WTC11 (cell line): ENCODE data around the gene SNX30. TPM values are rescaled to one million over a fixed set of nuclear protein-coding genes. Genes with fewer than 3 reads are reported as not detected.

Source experiments
- ATAC-seq: fragments of 200-7000 bp; cut with Tn5 transposase; 2 replicates; pipeline ENCODE4 v1.10.0; 2021; ENCODE audit warnings: mild to moderate bottlenecking, moderate library complexity
- CTCF ChIA-PET: fragments of 300-600 bp; sonication (Branson Sonifier 250); formaldehyde crosslinking; loops from one replicate; lab custom pipeline; 2021; ENCODE audit warnings: antibody characterized with exemption; lab: Charles Lee
- POLR2A ChIA-PET: fragments of 350-600 bp; sonication (Branson Sonifier 250); formaldehyde crosslinking; loops from one replicate; lab custom pipeline; 2021; ENCODE audit warnings: antibody characterized with exemption; lab: Charles Lee
- DNase-seq: peaks from one replicate; pipeline ENCODE4 v3.0.0; 2021; ENCODE audit warnings: low spot score
- H3K27ac Mint-ChIP-seq: 2 replicates; pipeline ENCODE4 v1.8.0; 2021; ENCODE audit warnings: mixed read lengths
- H3K27me3 Mint-ChIP-seq: 2 replicates; pipeline ENCODE4 v1.8.0; 2021; ENCODE audit warnings: low read depth, mild to moderate bottlenecking, moderate library complexity, mixed read lengths
- H3K36me3 Mint-ChIP-seq: 2 replicates; pipeline ENCODE4 v1.8.0; 2021; ENCODE audit warnings: mixed read lengths
- H3K4me1 Mint-ChIP-seq: 2 replicates; pipeline ENCODE4 v1.8.0; 2022; ENCODE audit warnings: mixed read lengths
- H3K4me3 Mint-ChIP-seq: 2 replicates; pipeline ENCODE4 v1.8.0; 2021; ENCODE audit warnings: mild to moderate bottlenecking, moderate library complexity, mixed read lengths
- H3K9me3 Mint-ChIP-seq: 2 replicates; pipeline ENCODE4 v1.8.0; 2021; ENCODE audit warnings: mixed read lengths
- ATF1 ChIP-seq: sonication (generic); formaldehyde crosslinking; IDR thresholded peaks from 2 replicates; pipeline ENCODE4 v1.8.1; 2023; ENCODE audit warnings: mild to moderate bottlenecking, moderate library complexity, missing genetic modification reagents
- ATF3 ChIP-seq: sonication (generic); formaldehyde crosslinking; conservative IDR thresholded peaks from 2 replicates; pipeline ENCODE4 v1.8.1; 2022; ENCODE audit warnings: mild to moderate bottlenecking, missing genetic modification reagents
- ELF4 ChIP-seq: sonication (generic); formaldehyde crosslinking; IDR thresholded peaks from 2 replicates; pipeline ENCODE4 v1.8.1; 2022; ENCODE audit warnings: low read depth, mild to moderate bottlenecking, moderate library complexity, missing genetic modification reagents
- ESRRA ChIP-seq: sonication (generic); formaldehyde crosslinking; IDR thresholded peaks from 2 replicates; pipeline ENCODE4 v1.8.1; 2022; ENCODE audit warnings: mild to moderate bottlenecking, missing genetic modification reagents, borderline replicate concordance
- FOXK1 ChIP-seq: sonication (generic); formaldehyde crosslinking; IDR thresholded peaks from 2 replicates; pipeline ENCODE4 v1.8.0; 2022; ENCODE audit warnings: mild to moderate bottlenecking, moderate library complexity, missing genetic modification reagents
- GTF2I ChIP-seq: fragments of 250-450 bp; sonication (Bioruptor Pico); conservative IDR thresholded peaks from 2 replicates; pipeline ENCODE4 v1.4.0; 2021; ENCODE audit warnings: mild to moderate bottlenecking
- IRF2 ChIP-seq: sonication (generic); formaldehyde crosslinking; IDR thresholded peaks from 2 replicates; pipeline ENCODE4 v1.8.0; 2022; ENCODE audit warnings: low read depth, missing genetic modification reagents, borderline replicate concordance
- JAZF1 ChIP-seq: fragments of 250-450 bp; sonication (Bioruptor Pico); IDR thresholded peaks from 2 replicates; pipeline ENCODE4 v1.9.0; 2021; ENCODE audit warnings: moderate library complexity, mild to moderate bottlenecking, inconsistent platforms
- KAT7 ChIP-seq: sonication (generic); formaldehyde crosslinking; IDR thresholded peaks from 2 replicates; pipeline ENCODE4 v1.8.1; 2023; ENCODE audit warnings: missing genetic modification reagents, mild to moderate bottlenecking, borderline replicate concordance
- MLX ChIP-seq: sonication (generic); formaldehyde crosslinking; IDR thresholded peaks from 2 replicates; pipeline ENCODE4 v1.8.1; 2023; ENCODE audit warnings: mild to moderate bottlenecking, missing genetic modification reagents, moderate library complexity
- NR2C2 ChIP-seq: sonication (generic); formaldehyde crosslinking; IDR thresholded peaks from 2 replicates; pipeline ENCODE4 v1.8.0; 2022; ENCODE audit warnings: mild to moderate bottlenecking, missing genetic modification reagents
- PRRX2 ChIP-seq: fragments of 250-450 bp; sonication (Bioruptor Pico); IDR thresholded peaks from 2 replicates; pipeline ENCODE4 v1.8.0; 2021; ENCODE audit warnings: mild to moderate bottlenecking
- RELA ChIP-seq: sonication (generic); formaldehyde crosslinking; IDR thresholded peaks from 2 replicates; pipeline ENCODE4 v1.8.1; 2022; ENCODE audit warnings: missing genetic modification reagents, mild to moderate bottlenecking, borderline replicate concordance
- SOX15 ChIP-seq: fragments of 250-450 bp; sonication (Bioruptor Pico); IDR thresholded peaks from 2 replicates; pipeline ENCODE4 v1.9.0; 2021; ENCODE audit warnings: mild to moderate bottlenecking
- STAT6 ChIP-seq: sonication (generic); formaldehyde crosslinking; conservative IDR thresholded peaks from 2 replicates; pipeline ENCODE4 v1.8.1; 2023; ENCODE audit warnings: mild to moderate bottlenecking, low read depth, missing genetic modification reagents, moderate library complexity
- TCF7 ChIP-seq: sonication (generic); formaldehyde crosslinking; IDR thresholded peaks from 2 replicates; pipeline ENCODE4 v1.8.0; 2022; ENCODE audit warnings: mild to moderate bottlenecking, low read depth, missing genetic modification reagents, moderate library complexity
- ZNF219 ChIP-seq: sonication (generic); formaldehyde crosslinking; IDR thresholded peaks from 2 replicates; pipeline ENCODE4 v1.8.0; 2023; ENCODE audit warnings: missing genetic modification reagents, mild to moderate bottlenecking, borderline replicate concordance
- ZNF263 ChIP-seq: sonication (generic); formaldehyde crosslinking; IDR thresholded peaks from 2 replicates; pipeline ENCODE4 v1.8.1; 2022; ENCODE audit warnings: low read depth, mild to moderate bottlenecking, moderate library complexity, missing genetic modification reagents
- ZNF317 ChIP-seq: sonication (generic); formaldehyde crosslinking; IDR thresholded peaks from 2 replicates; pipeline ENCODE4 v1.8.1; 2023; ENCODE audit warnings: low read depth, mild to moderate bottlenecking, moderate library complexity, missing genetic modification reagents, borderline replicate concordance
- ZNF396 ChIP-seq: fragments of 250-450 bp; sonication (Bioruptor Pico); IDR thresholded peaks from 2 replicates; pipeline ENCODE4 v1.8.0; 2021; ENCODE audit warnings: mild to moderate bottlenecking, moderate library complexity, borderline replicate concordance
- ZNF671 ChIP-seq: fragments of 250-450 bp; sonication (Bioruptor Pico); IDR thresholded peaks from 2 replicates; pipeline ENCODE4 v1.8.0; 2021; ENCODE audit warnings: mild to moderate bottlenecking
- total RNA-seq: library from RNA; stranded (reverse); gene quantifications from 3 replicates; pipeline ENCODE4 v1.2.3, GENCODE V29; 2021
- TF ChIP-seq, protein P1 (sequence below): sonication (generic); formaldehyde crosslinking; IDR thresholded peaks from 2 replicates; pipeline ENCODE4 v1.8.1; 2023; ENCODE audit warnings: mild to moderate bottlenecking, missing genetic modification reagents
- TF ChIP-seq, protein P2 (sequence below): fragments of 250-450 bp; sonication (Bioruptor Pico); IDR thresholded peaks from 2 replicates; pipeline ENCODE4 v1.9.0; 2021; ENCODE audit warnings: mild to moderate bottlenecking
- TF ChIP-seq, protein P3 (sequence below): sonication (generic); formaldehyde crosslinking; IDR thresholded peaks from 2 replicates; pipeline ENCODE4 v1.8.0; 2022; ENCODE audit warnings: mild to moderate bottlenecking, missing genetic modification reagents

The SNX30 gene
- total RNA-seq, 1 experiment from 2014 or later = 13.4 TPM

- no peak for TF ChIP-seq MLX (CRISPR knock-in tag)
- TF ChIP-seq KAT7 (CRISPR knock-in tag) = no peak
- TF ChIP-seq, protein P1, sequence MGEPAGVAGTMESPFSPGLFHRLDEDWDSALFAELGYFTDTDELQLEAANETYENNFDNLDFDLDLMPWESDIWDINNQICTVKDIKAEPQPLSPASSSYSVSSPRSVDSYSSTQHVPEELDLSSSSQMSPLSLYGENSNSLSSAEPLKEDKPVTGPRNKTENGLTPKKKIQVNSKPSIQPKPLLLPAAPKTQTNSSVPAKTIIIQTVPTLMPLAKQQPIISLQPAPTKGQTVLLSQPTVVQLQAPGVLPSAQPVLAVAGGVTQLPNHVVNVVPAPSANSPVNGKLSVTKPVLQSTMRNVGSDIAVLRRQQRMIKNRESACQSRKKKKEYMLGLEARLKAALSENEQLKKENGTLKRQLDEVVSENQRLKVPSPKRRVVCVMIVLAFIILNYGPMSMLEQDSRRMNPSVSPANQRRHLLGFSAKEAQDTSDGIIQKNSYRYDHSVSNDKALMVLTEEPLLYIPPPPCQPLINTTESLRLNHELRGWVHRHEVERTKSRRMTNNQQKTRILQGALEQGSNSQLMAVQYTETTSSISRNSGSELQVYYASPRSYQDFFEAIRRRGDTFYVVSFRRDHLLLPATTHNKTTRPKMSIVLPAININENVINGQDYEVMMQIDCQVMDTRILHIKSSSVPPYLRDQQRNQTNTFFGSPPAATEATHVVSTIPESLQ (CRISPR knock-in tag) = no peak
- TF ChIP-seq, protein P2, sequence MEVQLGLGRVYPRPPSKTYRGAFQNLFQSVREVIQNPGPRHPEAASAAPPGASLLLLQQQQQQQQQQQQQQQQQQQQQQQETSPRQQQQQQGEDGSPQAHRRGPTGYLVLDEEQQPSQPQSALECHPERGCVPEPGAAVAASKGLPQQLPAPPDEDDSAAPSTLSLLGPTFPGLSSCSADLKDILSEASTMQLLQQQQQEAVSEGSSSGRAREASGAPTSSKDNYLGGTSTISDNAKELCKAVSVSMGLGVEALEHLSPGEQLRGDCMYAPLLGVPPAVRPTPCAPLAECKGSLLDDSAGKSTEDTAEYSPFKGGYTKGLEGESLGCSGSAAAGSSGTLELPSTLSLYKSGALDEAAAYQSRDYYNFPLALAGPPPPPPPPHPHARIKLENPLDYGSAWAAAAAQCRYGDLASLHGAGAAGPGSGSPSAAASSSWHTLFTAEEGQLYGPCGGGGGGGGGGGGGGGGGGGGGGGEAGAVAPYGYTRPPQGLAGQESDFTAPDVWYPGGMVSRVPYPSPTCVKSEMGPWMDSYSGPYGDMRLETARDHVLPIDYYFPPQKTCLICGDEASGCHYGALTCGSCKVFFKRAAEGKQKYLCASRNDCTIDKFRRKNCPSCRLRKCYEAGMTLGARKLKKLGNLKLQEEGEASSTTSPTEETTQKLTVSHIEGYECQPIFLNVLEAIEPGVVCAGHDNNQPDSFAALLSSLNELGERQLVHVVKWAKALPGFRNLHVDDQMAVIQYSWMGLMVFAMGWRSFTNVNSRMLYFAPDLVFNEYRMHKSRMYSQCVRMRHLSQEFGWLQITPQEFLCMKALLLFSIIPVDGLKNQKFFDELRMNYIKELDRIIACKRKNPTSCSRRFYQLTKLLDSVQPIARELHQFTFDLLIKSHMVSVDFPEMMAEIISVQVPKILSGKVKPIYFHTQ (CRISPR knock-in tag) = no peak
- TF ChIP-seq FOXK1 (CRISPR knock-in tag) = no peak
- TF ChIP-seq, all 79 proteins: peak for 0
Measured at GRCh38 chr9:112894041-112894440, 143.5 kb downstream of the SNX30 start (continued).

GRCh38 chr9:112894699-112895098 lies 144.1 kb downstream of the SNX30 start:
- CTCF ChIA-PET = interaction anchor here (2.4 kb wide), 1 partner anchor 8 kb away, joined by 16 read pairs; no protein-coding TSS in a partner anchor

More at GRCh38 chr9:112894699-112895098, 144.1 kb downstream of the SNX30 start:
- Mint-ChIP-seq H3K4me3 (no peak overlapping the region), H3K27me3 (peaks cover 33% of the 10 kb centered on the region), H3K27ac (no peak overlapping the region), H3K36me3 (no peaks in the 10 kb centered on the region), H3K9me3 (peaks cover 3% of the 10 kb centered on the region; the same call in 1 of the 2 replicates), H3K4me1 (peaks cover 6% of the 10 kb centered on the region)
- DNase-seq (no peak), ATAC-seq (no peak)
- TF ChIP-seq IRF2 = no peak
- no peak for TF ChIP-seq ESRRA (CRISPR knock-in tag)
- TF ChIP-seq TCF7 (CRISPR knock-in tag) = no peak
- TF ChIP-seq GTF2I (CRISPR knock-in tag) = no peak
- no peak for TF ChIP-seq ZNF396 (CRISPR knock-in tag)
- TF ChIP-seq ZNF219 = no peak
- no peak for TF ChIP-seq SOX15 (CRISPR knock-in tag)
- TF ChIP-seq RELA (CRISPR knock-in tag) = no peak
- TF ChIP-seq JAZF1 = no peak
- no peak for TF ChIP-seq ATF1 (CRISPR knock-in tag)
- no peak for TF ChIP-seq ZNF671 (CRISPR knock-in tag)
- no peak for TF ChIP-seq PRRX2 (CRISPR knock-in tag)
- TF ChIP-seq STAT6 (CRISPR knock-in tag) = no peak
- TF ChIP-seq ZNF263 (CRISPR knock-in tag) = no peak
- TF ChIP-seq, protein P3, sequence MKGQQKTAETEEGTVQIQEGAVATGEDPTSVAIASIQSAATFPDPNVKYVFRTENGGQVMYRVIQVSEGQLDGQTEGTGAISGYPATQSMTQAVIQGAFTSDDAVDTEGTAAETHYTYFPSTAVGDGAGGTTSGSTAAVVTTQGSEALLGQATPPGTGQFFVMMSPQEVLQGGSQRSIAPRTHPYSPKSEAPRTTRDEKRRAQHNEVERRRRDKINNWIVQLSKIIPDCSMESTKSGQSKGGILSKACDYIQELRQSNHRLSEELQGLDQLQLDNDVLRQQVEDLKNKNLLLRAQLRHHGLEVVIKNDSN = no peak
- no peak for TF ChIP-seq ATF3 (CRISPR knock-in tag)
- TF ChIP-seq ZNF317 (CRISPR knock-in tag) = no peak
- TF ChIP-seq NR2C2 (CRISPR knock-in tag) = no peak
- TF ChIP-seq ELF4 (CRISPR knock-in tag) = no peak
- POLR2A ChIA-PET = no interaction called here
